ENCODE measurements around the gene MAMLD1.

MAMLD1 gene

GRCh38 chrX:150540965-150541364 is 177.8 kb downstream of the MAMLD1 start:
- TF ChIP-seq, protein P1, sequence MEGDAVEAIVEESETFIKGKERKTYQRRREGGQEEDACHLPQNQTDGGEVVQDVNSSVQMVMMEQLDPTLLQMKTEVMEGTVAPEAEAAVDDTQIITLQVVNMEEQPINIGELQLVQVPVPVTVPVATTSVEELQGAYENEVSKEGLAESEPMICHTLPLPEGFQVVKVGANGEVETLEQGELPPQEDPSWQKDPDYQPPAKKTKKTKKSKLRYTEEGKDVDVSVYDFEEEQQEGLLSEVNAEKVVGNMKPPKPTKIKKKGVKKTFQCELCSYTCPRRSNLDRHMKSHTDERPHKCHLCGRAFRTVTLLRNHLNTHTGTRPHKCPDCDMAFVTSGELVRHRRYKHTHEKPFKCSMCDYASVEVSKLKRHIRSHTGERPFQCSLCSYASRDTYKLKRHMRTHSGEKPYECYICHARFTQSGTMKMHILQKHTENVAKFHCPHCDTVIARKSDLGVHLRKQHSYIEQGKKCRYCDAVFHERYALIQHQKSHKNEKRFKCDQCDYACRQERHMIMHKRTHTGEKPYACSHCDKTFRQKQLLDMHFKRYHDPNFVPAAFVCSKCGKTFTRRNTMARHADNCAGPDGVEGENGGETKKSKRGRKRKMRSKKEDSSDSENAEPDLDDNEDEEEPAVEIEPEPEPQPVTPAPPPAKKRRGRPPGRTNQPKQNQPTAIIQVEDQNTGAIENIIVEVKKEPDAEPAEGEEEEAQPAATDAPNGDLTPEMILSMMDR (IDR thresholded peaks at IDR 0.05; ENCODE audit: control insufficient read depth, insufficient read depth, low read depth, low read length, missing control alignments), result no peak
- no peak overlapping the region for H3K4me3 ChIP-seq (ENCODE audit: control insufficient read depth, low read depth, low read length)
- no peak for DNase-seq (ENCODE audit: low read depth)

GRCh38 chrX:150542846-150543229 is 179.7 kb downstream of the MAMLD1 start:
- TF ChIP-seq, protein P1 (IDR thresholded peaks at IDR 0.05; ENCODE audit: control insufficient read depth, insufficient read depth, low read depth, low read length, missing control alignments), result no peak
- no peak overlapping the region for H3K4me3 ChIP-seq (ENCODE audit: control insufficient read depth, low read depth, low read length)
- no peak for DNase-seq (ENCODE audit: low read depth)

DNA sequence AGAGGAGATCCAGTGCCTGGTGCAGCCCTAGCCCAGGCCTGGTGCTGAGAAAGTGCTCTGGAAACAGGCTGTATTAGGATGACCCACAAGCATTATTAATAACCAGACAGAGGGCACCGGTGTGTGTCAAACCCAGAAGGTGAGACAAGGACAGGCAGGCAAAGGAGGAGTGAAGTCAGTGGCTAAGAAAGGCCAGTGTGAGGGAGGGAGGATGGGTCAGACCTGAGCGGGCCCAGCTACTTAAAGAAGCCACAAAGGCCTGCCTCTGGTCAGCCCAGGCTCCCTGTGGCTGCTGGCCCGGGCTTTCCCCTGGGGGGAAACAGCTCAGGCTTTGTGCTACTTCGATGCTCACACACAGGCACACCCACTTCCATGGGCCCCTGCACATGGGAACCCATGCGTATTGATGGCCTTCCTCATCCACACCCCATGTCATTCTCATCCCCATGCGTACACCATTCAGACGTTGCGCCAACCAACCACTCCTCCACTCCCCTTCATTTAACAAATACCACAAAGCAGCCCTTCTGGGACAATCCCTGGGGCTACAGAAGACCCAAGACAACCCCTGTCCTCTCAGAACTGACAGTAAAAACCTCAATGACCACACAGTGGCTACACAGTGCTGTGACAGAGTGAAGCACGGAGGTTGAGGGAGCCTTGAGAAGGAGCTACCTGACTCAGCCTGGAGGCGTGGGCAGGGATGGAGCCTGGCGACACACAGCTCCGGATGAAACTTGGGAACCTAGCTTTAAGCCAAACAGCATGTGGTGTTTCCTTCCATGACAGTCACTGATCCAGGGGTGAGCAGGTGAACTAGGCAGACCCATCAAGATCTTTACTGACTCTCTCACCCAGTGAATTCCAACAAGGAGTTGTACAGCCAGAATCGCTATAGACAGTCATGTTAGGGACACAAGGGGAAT is 180.4 kb downstream of the MAMLD1 start:
- no peak overlapping the region for H3K4me3 ChIP-seq (ENCODE audit: control insufficient read depth, low read depth, low read length)
- DNase-seq (ENCODE audit: low read depth), result no peak

GRCh38 chrX:150544222-150544787 is 181.2 kb downstream of the MAMLD1 start:
- TF ChIP-seq, protein P1 (IDR thresholded peaks at IDR 0.05; ENCODE audit: control insufficient read depth, insufficient read depth, low read depth, low read length, missing control alignments), result no peak
- DNase-seq (ENCODE audit: low read depth), result no peak
- H3K4me3 ChIP-seq (ENCODE audit: control insufficient read depth, low read depth, low read length), result no peak overlapping the region

More for the DNA sequence above, 180.4 kb downstream of the MAMLD1 start:
- TF ChIP-seq, protein P1 (IDR thresholded peaks at IDR 0.05; ENCODE audit: control insufficient read depth, insufficient read depth, low read depth, low read length, missing control alignments), result no peak

DNA sequence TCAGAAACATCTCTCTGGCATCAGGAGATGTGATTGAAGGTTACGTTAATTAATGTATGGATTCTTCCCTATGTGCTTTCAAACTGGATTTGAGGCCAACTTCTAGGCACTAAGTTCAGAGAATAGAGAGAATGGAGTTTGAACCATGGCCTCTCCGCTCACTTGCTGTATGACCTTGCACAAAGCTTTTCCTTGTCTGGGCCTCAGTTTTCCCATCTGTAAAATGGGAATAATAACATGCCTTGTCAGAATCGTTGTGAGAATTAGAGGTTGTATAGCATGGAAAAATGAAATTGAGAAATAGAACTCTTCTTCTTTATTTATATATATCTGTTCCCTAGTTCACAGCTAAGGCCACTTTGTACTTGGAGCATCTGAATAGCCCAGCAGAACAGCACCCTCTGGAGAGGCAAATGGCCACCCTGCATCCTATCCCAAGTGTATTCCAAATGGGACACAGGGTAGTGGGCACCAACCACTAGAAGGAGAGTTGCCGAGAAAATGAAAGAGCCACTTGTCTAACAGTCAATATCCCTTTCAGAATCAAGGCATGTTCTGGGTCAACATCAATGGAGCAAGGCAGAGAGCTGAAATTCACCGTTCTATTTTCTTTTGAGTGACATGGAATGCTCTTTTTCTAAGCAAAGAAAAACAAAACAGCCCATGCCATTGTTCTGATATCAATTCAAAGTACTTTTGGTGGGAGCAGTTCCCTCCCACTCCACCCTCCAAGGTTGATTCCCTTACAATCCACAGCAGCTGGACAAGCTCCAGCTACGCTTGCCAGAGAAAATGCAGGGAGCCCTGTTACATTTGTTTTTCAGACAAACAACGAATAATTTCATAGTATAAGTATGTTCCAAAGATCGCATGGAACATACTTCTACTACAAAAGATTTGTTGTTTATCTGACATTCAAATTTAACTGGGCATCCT is 182.0 kb downstream of the MAMLD1 start:
- H3K4me3 ChIP-seq (ENCODE audit: control insufficient read depth, low read depth, low read length), result no peak overlapping the region
- no peak for DNase-seq (ENCODE audit: low read depth)
- TF ChIP-seq, protein P1 (IDR thresholded peaks at IDR 0.05; ENCODE audit: control insufficient read depth, insufficient read depth, low read depth, low read length, missing control alignments), result no peak

DNA sequence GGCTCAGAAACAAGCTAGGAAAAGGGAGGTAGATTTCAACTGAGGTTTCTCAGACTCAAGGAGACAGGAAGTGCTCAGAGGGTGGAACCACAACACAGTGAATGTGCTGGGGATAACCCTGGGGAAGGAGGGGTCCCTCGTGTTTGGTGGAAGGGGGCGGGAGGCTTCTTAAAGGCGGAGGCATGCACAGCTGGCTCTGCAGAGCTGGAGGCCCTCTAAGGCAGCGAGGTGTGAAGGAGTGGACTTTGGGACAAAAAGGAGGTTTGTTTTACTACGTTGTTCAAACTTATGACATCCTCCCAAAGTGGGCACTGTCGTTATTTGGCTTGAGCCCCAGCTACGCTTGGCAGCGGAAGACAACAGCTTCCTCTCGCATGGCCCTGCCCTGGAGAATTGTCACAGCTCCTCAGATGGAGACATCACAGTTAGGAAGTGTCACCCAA is 183.6 kb downstream of the MAMLD1 start:
- H3K4me3 ChIP-seq (ENCODE audit: control insufficient read depth, low read depth, low read length), result no peak overlapping the region
- TF ChIP-seq, protein P1 (IDR thresholded peaks at IDR 0.05; ENCODE audit: control insufficient read depth, insufficient read depth, low read depth, low read length, missing control alignments), result no peak
- DNase-seq (ENCODE audit: low read depth), result no peak

Data from AG09309 (cell line).